HepG2 (cell line): ENCODE results near the gene HOXC10.

Source experiments
- POGZ ChIP-seq: sonication (generic); formaldehyde crosslinking; IDR thresholded peaks from 2 replicates; pipeline ENCODE4 v1.4.0; 2020; ENCODE audit warnings: mild to moderate bottlenecking, missing genetic modification reagents
- ZBTB40 ChIP-seq, 2 experiments: fragments of 450-650 bp in 1 of 2; sonication (generic) in 1 of 2; formaldehyde crosslinking in 1 of 2; IDR thresholded peaks; 2 replicates each; pipeline versions ENCODE4 v1.6.1 to v1.8.0; 2016 to 2022; ENCODE audit warnings: antibody characterized with exemption in 1 of 2, mild to moderate bottlenecking in 1 of 2, missing genetic modification reagents in 1 of 2

GRCh38 chr12:53939141-53940108, 45.5 kb upstream of the HOXC10 start:
- TF ChIP-seq POGZ (CRISPR knock-in tag) (no peak), ZBTB40 (IDR thresholded peaks at IDR 0.05) (no peak), ZBTB40 (CRISPR knock-in tag; IDR thresholded peaks at IDR 0.05) (no peak)
